GM19043 (cell line): ENCODE data around the gene PRRC2A.

ENCODE experiments used
- ATAC-seq: cut with Tn5 transposase; IDR thresholded peaks from one replicate; pipeline ENCODE4 v1.9.1; 2021; ENCODE audit warnings: low read depth; ENCODE audit not compliant: unreplicated experiment

The PRRC2A gene

DNA sequence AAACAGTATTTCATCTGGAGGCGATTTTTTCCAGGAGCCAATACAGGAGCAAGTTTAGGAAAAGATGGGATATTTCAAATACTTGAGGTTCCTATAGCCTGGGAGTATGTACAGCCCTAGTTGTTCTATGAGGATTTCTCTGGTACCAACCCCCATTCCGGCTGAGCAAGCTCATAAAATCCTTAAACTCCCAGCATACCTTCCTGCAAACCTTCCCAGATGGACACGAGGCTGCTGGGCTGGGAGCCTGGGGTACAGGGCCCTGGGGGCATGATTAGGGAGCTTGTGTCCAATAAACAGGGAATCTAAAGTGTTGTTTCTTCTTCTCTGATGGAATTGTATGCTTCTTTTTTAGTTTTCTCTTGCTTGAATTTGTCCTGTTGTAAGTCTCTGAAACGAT lies 1.5 kb downstream of the PRRC2A start:
- ATAC-seq = no peak

DNA sequence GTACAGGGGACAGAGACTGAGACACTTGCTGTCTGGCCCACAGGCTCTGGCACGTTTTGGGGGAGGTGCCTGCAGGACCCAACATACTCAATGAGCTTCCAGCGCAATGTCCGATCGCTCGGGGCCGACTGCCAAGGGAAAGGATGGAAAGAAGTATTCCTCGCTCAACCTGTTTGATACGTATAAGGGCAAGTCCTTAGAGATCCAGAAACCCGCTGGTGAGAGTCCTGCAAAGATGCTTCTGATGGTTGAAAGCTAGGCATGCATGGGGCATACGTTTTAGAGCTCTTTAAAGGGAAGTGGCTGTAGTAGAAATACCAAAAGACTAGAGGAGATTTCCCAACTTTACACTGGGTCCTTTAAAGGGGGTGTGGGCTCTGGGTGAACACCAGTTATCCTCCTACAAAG lies 2.2 kb downstream of the PRRC2A start:
- ATAC-seq = no peak

DNA sequence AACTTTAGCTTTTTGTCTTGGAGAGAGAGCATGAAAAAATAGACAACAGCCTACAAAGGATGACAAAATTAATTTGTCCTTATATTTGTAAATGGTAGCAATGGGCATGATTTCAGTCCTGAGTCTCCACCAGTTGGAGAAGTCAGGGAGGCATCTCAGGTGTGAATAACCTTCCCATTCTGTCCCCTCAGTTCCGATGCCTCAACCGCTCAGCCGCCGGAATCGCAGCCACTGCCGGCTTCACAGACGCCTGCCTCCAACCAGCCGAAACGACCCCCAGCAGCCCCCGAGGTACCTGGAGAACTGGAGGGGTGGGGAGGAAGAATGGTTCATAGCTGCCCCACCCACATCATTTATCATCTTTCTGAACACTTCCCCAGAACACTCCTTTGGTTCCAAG lies 3.6 kb downstream of the PRRC2A start:
- ATAC-seq = no peak

DNA sequence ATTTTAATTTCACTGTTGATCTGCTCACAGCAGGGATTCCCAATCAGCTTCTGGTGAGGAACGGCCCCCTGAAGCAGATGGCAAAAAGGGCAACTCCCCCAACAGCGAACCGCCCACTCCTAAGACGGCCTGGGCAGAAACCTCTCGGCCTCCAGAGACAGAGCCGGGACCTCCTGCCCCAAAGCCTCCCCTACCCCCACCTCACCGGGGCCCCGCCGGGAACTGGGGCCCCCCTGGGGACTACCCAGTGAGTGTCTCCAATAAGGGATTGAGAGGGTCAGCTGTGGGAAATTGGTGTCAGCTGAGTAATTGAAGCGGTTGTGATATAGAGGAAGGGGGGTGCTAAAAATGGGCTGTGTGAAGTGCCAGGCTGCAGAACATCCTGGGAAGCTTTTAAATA lies 6.4 kb downstream of the PRRC2A start:
- ATAC-seq = no peak

DNA sequence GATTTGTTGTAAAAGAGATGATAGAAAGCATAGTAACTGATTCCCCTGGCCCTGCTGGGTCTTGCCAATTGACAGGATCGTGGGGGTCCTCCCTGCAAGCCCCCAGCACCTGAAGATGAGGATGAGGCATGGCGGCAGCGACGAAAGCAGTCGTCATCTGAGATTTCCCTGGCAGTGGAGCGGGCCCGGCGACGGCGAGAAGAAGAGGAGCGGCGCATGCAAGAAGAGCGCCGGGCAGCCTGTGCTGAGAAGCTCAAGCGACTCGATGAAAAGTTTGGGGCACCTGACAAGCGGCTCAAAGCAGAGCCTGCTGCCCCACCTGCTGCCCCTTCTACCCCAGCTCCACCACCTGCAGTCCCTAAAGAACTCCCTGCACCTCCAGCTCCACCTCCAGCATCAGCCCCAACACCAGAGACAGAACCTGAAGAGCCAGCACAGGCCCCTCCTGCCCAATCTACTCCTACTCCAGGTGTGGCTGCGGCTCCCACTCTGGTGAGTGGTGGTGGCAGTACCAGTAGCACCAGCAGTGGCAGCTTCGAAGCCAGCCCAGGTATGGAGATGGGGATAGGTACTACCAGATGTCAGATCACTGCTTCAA lies 7.3 kb downstream of the PRRC2A start:
- ATAC-seq = no peak

DNA sequence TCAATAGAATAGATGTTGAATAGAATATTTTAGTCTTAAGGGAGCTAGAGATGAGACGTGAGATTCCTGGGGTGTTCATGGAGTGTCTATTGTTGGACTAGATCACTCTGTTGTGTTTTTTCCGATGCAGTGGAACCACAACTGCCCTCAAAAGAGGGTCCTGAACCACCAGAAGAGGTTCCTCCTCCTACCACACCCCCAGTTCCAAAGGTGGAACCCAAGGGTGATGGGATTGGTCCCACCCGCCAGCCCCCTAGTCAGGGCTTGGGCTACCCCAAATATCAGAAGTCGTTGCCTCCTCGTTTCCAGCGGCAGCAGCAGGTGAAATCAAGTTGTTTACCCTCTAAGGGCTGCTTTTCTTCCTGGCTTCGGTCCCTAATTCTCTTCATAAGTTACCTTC lies 8.5 kb downstream of the PRRC2A start:
- ATAC-seq = no peak

DNA sequence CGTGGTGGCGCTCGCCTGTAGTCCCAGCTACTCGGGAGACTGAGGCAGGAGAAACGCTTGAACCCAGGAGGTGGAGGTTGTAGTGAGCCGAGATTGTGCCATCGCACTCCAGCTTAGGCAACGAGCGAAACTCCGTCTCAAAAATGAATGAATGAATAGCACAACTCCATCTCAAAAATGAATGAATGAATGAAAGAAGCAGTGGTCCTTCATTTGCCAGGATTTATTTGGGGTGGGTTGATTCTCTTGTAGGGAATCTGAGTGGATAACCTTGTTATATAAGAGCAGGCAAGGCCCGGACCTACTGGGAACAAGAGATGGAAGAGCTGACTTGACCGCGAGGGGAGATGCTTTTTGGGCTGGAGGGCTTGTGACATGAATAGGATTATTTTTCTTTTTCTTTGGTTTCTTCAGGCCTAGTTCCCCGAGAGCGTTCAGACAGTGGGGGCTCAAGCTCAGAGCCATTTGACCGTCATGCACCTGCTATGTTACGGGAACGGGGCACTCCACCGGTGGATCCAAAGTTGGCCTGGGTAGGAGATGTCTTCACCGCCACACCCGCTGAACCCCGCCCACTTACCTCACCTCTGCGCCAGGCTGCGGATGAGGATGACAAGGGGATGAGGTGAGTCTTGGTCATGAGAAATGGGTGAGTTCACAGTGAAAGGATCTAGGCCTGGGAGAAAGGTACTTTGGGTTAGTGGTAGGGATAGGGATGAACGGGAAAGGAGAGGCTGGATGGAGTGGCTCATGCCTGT lies 9.8 kb downstream of the PRRC2A start:
- no peak for ATAC-seq

DNA sequence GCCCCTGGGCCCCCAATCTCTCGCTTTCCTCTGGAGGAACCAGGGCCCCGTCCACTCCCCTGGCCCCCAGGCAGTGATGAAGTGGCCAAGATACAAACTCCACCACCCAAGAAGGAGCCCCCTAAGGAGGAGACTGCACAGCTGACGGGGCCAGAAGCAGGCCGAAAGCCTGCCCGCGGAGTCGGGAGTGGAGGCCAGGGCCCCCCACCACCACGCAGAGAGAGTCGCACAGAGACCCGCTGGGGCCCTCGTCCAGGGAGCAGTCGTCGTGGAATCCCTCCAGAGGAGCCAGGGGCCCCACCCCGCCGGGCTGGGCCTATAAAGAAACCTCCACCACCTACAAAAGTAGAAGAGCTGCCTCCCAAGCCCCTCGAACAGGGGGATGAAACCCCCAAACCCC lies 10.7 kb downstream of the PRRC2A start:
- no peak for ATAC-seq

DNA sequence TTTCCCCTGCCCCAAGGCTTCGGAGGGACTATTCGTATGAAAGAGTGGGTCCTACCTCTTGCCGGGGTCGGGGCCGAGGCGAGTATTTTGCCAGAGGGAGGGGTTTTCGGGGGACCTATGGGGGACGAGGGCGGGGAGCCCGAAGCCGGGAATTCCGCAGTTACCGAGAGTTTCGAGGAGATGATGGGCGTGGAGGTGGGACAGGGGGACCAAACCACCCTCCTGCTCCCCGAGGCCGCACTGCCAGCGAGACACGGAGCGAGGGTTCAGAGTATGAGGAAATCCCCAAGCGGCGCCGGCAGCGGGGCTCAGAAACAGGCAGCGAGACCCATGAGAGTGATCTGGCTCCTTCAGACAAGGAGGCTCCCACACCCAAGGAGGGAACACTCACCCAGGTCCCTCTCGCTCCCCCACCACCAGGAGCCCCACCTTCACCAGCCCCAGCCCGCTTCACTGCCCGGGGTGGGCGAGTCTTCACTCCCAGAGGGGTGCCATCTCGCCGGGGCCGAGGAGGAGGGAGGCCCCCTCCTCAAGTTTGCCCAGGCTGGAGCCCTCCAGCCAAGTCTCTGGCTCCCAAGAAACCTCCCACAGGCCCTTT lies 11.3 kb downstream of the PRRC2A start:
- no peak for ATAC-seq

DNA sequence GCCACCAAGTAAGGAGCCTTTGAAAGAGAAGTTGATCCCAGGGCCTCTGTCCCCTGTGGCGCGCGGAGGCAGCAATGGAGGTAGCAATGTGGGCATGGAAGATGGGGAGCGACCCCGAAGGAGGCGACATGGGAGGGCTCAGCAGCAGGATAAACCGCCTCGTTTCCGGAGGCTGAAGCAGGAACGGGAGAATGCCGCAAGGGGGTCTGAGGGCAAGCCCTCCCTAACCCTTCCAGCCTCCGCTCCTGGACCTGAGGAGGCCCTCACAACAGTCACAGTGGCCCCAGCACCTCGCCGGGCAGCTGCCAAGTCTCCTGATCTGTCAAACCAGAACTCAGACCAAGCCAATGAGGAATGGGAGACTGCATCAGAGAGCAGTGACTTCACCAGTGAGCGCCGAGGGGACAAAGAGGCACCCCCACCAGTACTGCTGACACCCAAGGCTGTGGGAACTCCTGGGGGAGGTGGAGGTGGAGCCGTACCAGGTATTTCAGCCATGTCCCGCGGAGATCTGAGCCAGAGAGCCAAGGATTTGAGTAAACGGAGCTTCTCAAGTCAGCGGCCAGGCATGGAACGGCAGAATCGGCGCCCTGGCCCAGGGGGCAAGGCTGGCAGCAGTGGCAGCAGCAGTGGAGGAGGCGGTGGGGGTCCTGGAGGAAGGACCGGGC lies 11.9 kb downstream of the PRRC2A start:
- ATAC-seq = no peak

DNA sequence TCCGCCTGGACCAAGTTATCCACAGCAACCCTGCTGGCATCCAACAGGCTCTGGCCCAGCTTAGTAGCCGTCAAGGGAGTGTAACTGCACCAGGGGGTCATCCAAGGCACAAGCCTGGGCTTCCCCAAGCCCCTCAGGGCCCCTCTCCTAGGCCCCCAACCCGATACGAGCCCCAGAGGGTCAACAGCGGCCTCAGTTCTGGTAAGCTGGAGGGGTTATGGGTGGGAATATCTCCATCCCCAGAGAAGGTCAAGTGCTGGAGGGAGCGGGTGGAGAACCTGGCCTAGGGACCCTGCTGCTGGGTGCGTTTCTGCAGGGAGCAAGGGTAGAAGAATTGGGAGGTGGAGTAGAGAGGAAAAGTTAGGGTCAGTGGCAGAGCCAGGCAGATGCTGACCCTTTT lies 12.9 kb downstream of the PRRC2A start:
- ATAC-seq = no peak

DNA sequence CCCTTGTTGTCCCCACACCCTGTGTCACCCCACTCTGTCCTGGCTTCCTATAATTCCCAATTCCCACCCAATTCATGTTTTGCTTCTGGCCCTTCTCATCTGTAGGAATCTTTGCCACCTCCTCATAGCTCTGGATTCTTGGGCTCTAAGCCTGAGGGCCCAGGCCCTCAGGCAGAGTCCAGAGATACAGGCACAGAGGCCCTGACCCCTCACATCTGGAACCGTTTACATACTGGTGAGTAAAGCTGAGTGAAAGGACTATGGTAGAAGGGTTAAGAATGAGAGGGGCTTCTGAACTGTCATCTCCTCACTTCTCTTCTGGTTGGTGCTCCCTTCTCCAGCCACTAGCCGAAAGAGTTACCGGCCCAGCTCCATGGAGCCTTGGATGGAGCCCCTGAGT lies 13.6 kb downstream of the PRRC2A start:
- ATAC-seq = no peak

DNA sequence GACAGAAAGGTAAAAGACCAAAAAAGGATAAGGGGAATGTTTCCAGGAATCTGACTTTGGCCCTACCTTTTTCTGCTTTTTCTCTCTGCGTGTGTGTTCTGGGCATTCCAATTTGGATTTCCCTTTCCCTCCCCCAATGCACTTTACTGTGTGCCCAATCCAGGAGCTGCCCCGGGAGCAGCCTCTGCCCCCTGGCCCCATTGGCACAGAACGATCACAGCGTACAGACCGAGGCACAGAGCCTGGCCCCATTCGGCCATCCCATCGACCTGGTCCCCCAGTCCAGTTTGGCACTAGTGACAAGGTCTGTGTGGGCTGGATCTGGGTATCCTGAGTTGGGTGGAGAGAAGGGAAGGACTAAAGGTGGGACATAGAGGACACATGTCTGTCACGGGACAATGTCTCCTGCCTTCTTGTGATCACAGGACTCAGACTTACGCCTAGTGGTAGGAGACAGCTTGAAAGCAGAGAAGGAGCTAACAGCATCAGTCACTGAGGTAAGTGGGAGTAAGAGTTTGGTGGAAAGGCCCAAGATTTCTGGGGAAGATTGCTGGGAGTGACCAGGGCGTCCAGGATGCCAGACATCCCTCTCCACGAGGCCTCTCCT lies 14.6 kb downstream of the PRRC2A start:
- ATAC-seq = no peak

DNA sequence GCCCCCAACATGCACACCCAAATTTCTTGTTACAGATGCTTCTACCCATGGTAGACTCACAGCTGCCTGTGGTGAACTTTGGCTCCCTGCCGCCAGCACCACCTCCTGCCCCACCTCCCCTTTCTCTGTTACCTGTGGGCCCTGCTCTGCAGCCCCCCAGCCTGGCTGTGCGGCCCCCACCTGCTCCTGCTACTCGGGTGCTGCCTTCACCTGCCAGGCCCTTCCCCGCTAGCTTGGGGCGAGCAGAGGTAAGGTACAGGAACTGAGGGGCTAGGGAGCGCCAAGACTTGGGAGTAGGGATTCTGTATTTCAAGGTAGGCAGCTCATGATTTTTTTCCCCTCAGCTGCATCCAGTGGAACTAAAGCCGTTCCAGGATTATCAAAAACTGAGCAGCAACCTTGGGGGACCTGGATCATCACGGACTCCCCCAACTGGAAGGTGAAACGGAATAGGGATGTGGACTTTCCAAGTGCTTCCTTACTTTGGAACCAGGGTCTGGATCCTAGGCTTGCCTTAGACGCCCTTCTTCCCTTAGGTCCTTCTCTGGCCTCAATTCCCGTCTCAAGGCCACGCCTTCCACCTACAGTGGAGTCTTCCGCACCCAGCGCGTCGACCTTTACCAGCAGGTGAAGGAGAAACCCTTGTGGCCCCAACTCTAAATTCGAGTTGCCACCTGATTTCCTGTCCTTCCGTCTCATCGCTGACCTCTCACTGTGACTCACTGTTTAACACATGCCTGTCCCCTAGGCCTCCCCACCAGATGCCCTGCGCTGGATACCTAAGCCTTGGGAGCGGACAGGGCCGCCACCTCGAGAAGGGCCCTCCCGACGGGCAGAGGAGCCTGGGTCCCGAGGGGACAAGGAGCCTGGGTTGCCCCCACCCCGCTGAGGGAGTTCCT lies 16.4 kb downstream of the PRRC2A start:
- ATAC-seq = no peak

DNA sequence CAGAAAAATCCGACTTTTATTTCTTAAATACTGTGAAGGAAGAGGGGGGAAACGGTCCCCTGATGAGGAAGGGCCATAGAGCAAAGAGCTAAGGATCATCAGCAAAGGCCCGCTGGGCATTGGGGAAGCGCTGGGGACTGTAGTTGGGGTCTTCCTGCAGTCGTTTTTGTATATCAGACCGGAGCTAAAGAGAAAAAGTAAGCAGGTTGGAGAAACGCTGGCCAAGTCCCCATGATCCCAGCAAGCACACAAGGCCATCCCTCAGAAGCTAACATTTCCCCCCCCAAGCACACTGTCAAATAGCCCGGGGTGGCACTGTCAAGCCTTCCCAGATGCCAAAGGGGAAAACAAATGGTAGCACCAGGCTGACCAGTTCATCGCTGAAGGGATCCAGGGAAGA lies 18.5 kb downstream of the PRRC2A start:
- no peak for ATAC-seq

DNA sequence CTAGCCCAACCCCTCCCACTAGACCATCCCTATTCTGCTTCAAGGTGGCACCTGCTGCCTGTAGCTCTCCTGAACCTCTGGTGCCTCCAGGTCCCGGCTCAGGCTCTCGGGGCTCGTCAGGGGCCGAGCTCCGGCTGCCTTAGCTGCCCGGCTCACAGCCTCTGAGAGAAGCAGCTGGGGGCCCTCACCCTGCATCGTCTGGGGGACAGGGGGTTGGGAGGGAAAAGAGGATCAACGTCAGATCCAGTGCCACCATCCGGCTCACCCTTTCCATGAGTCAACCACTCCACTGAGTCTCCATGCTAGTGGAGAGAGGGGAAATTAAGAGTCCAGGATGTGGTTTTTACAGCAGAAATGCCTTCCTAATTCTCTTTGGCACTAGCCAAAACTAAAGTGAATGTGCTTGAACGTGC lies 18.9 kb downstream of the PRRC2A start:
- no peak for ATAC-seq

DNA sequence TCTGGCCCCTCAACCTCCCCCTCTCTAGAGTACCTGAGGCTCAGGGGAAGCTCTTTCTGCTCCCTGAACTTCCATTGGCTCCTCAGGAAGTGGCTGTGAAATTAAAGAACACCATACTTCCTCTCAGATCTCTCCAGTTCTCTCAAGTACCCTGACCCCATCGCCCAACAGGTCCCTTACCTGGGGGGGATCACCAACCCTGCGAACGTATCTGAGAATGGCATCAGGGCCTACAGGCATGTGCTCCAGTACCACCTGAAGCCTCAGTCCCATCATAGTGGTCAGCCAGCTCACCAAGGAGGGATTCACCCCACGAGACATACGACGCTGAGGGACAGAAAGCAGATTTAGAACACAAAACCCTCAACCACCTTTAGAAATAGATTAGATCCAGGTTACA lies 20.1 kb downstream of the PRRC2A start:
- ATAC-seq = no peak

DNA sequence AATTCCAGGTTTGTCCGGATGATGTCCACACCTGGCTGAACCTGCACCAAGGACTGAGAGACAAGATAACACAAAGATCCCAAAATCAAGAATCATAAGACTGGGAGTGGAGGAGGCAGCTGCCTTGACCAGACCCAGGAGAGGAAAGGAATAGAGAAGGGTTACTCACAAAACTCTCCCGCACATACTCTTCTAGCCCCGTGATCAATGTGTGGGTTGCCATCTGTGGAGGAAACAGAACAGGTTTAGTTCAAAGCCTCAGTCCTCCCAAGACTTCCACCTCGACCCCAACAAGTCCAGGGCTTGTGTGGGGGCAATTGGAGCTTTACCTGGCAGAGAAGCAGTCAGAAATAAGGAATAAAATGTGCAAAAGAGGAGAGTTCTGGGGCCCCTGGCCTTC lies 20.9 kb downstream of the PRRC2A start:
- ATAC-seq = no peak

DNA sequence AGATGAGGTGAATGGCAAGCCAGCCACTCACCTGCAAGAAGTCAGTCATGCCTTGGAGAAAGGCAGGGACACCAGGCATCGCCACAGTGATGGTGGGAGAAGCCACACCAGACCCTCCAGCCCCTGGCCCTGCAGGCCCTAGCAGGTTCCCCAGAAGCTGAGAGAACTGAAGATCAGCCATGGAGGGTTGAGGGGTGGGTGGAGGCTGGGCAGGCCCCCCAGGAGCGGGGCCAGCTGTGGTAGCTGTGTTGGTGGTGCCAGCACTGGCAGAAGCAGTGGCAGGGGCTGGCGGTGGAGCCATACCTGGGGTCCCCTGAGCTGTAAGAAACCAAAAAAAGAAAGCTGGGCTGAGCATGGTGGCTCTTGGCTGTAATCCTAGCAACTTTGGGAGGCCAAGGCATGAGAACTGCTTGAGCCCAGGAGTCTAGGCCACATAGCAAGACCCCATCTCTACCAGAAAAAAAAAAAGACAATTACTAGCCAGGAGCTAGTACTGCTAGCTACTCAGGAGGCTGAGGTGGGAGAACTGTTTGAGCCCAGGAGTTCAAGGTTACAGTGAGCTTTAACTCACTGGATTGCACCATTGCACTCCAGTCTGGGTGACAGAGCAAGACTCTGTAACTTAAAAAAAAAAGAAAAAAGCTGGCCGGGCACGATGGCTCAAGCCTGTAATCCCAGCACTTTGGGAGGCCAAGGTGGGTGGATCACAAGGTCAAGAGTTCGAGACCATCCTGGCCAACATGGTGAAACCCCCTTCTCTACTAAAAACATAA lies 22.5 kb downstream of the PRRC2A start:
- ATAC-seq = no peak
